Heart right ventricle (tissue), 16 donors: ENCODE results near the gene TMEM18. TPM values are rescaled to one million over a fixed set of nuclear protein-coding genes. Genes with fewer than 3 reads are reported as not detected.
A peak's percentile ranks its signal among the peaks of the same experiment; 100 is the strongest.

Source experiments
- ATAC-seq, 8 donors: fragments of 200-7000 bp; cut with Tn5 transposase; one replicate each; pipeline ENCODE4 v1.9.1; 2020; ENCODE audit warnings: mild to moderate bottlenecking in 8 of 8, moderate library complexity in 8 of 8, moderate number of reproducible peaks in 1 of 8
- DNase-seq, 2 donors: peaks; one replicate each; pipeline ENCODE4 v3.0.0-alpha.2; 2020
- H3K27ac ChIP-seq, 10 donors: fragments of 200-600 bp; sonication (generic) in 2 of 10; one replicate each; pipeline versions ENCODE4 v1.5.0 to v1.8.0; 2020 to 2022; ENCODE audit warnings: mild to moderate bottlenecking in 3 of 10
- H3K27me3 ChIP-seq, 7 donors: fragments of 200-600 bp; one replicate each; pipeline ENCODE4 v1.8.0; 2021 to 2022; ENCODE audit warnings: mild to moderate bottlenecking in 2 of 7
- H3K36me3 ChIP-seq, 9 donors: fragments of 200-600 bp; sonication (generic) in 1 of 9; one replicate each; pipeline versions ENCODE4 v1.5.0 to v1.8.0; 2020 to 2022; ENCODE audit warnings: mild to moderate bottlenecking in 2 of 9
- H3K4me1 ChIP-seq, 9 donors: fragments of 200-600 bp; sonication (generic) in 1 of 9; one replicate each; pipeline versions ENCODE4 v1.5.0 to v1.8.0; 2020 to 2022; ENCODE audit warnings: mild to moderate bottlenecking in 4 of 9
- H3K4me3 ChIP-seq, 10 donors: fragments of 200-600 bp; sonication (generic) in 2 of 10; one replicate each; pipeline versions ENCODE4 v1.5.0 to v1.8.0; 2020 to 2022; ENCODE audit warnings: mild to moderate bottlenecking in 7 of 10, moderate library complexity in 2 of 10
- H3K9me3 ChIP-seq, 11 donors: fragments of 200-600 bp in 10 of 11; sonication (generic) in 2 of 11; one replicate each; pipeline versions ENCODE4 v1.5.0 to v1.8.0; 2013 to 2022; ENCODE audit warnings: mild to moderate bottlenecking in 2 of 11, control low read depth in 1 of 11, moderate library complexity in 1 of 11
- WGBS, 2 donors: extraction: QIAGEN DNeasy Blood & Tissue Kit; methylation state at CpG; one replicate each; pipeline ENCODE4 v1.1.7; 2013; ENCODE audit warnings: inconsistent platforms in 1 of 2; 5-methylcytosine and 5-hydroxymethylcytosine counted together
- intact Hi-C, 10 donors: fragments of 100-400 bp; cut with DNase I; formaldehyde crosslinking; loops; one replicate each; pipeline versions ENCODE4 v1.11.1 to v1.14.2; 2022
- polyA plus RNA-seq, 2 donors: library from polyadenylated mRNA; stranded (reverse); fragments of 200-250 nt; gene quantifications; one replicate each; pipeline ENCODE4 v1.2.3, GENCODE V29; 2013
- total RNA-seq, 10 donors: library from RNA; stranded (reverse); fragmentation: NEBNext Ultra II Directional in 3 of 10; extraction: Animal tissue kit (Norgen Biotek cat#: 25700) in 3 of 10; gene quantifications; one replicate each; pipeline versions ENCODE4 v1.2.1 to v1.2.4, GENCODE V29; 2021 to 2023
- TF ChIP-seq, protein P1 (sequence below), 9 donors: fragments of 200-600 bp; sonication (generic) in 2 of 9; IDR thresholded peaks; one replicate each; pipeline versions ENCODE4 v1.5.0 to v1.8.0; 2021 to 2022; ENCODE audit warnings: antibody characterized with exemption in 9 of 9, mild to moderate bottlenecking in 5 of 9, moderate library complexity in 1 of 9
- donor health status: Arrhythmogenic right ventricular cardiomyopathy.
- donor health status: ischemic (EF 13 %, LVEDD 7.1; RV severe dilation, severe dysfunction).
- donor health status: healthy with polysubstance abuse.
- donor health status: DM: no; HTN: yes; CAD: no.
- donor health status: DM: no; HTN: no; CAD: no.
- donor health status: ischemic (EF 25% LVEDD 6.9; RV normal size, moderate dysfunction).
- donor health status: ischemic (EF 25% LVEDD 5.7; RV mildly dilated, moderate dysfunction).
- donor health status: healthy.
- donor health status: DM: yes; HTN: yes; CAD: no.
- donor health status: Ischemic cardiomyopathy.
- donor health status: ischemic (EF 35%, LVEDD 5.7; RV mildly dilated, moderate dysfunction).
- donor health status: nonischemic (EF 11% LVEDD 7.7; RV severe dilation, severe dysfunction).
- donor health status: DM: yes; HTN: yes; CAD: no.
- donor health status: PGD.
- donor health status: ischemic (EF 29% LVEDD 5.4; RV normal size, mild dysfunction).
- donor health status: nonischemic (EF 23%, LVEDD 6.1; RV moderate dilation, normal function).

TMEM18 gene
- total and polyA plus RNA-seq, 12 donors, result 10.1 to 21.9 (median 12.2) TPM

DNA sequence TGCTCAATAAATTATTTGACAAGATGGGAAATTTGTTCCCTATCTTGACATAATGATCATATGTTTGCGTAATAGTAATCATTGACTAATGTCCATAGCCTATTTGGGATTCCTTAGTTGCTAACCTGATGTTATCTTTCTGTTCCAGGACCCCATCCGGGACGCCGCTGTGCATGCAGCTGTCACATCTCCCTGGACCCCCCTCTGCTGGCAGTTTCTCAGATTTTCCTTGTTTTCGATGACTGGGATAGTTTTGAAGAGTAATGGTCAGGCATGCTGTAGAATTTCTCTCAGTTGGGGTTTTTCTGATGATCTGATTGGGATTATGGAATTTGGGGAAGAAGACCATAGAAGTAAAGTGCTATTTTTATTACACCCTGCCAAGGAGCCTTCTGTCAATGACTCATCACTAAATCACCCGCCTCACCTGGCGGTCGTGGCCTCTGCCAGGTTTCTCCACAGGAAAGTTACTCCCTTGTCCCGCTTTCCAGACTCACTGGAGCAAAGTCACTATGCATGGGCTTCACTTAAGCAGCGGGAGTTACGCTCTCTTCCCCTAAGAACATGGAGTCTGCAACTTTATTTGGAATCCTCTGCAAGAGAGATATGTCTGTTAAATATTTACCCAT, 19.9 kb upstream of the TMEM18 start:
- TF ChIP-seq, protein P1, sequence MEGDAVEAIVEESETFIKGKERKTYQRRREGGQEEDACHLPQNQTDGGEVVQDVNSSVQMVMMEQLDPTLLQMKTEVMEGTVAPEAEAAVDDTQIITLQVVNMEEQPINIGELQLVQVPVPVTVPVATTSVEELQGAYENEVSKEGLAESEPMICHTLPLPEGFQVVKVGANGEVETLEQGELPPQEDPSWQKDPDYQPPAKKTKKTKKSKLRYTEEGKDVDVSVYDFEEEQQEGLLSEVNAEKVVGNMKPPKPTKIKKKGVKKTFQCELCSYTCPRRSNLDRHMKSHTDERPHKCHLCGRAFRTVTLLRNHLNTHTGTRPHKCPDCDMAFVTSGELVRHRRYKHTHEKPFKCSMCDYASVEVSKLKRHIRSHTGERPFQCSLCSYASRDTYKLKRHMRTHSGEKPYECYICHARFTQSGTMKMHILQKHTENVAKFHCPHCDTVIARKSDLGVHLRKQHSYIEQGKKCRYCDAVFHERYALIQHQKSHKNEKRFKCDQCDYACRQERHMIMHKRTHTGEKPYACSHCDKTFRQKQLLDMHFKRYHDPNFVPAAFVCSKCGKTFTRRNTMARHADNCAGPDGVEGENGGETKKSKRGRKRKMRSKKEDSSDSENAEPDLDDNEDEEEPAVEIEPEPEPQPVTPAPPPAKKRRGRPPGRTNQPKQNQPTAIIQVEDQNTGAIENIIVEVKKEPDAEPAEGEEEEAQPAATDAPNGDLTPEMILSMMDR (IDR thresholded peaks at IDR 0.05), result no peak
- WGBS, 2 donors, result 78 to 83% methylated on average over 11 of the region's 11 CpGs
- Histone ChIP-seq H3K27ac (no peak overlapping the region), H3K9me3 (peaks cover 0 to 14% (median 0%) of the 10 kb centered on the region in 11 donors), H3K4me3 (no peak overlapping the region), H3K36me3 (no peaks in the 10 kb centered on the region), H3K27me3 (peaks cover 0 to 4% (median 0%) of the 10 kb centered on the region in 7 donors), H3K4me1 (peaks cover 0 to 11% (median 0%) of the 10 kb centered on the region in 9 donors)
- DNase-seq (no peak), ATAC-seq (no peak)
- intact Hi-C loops, result no loop called here

DNA sequence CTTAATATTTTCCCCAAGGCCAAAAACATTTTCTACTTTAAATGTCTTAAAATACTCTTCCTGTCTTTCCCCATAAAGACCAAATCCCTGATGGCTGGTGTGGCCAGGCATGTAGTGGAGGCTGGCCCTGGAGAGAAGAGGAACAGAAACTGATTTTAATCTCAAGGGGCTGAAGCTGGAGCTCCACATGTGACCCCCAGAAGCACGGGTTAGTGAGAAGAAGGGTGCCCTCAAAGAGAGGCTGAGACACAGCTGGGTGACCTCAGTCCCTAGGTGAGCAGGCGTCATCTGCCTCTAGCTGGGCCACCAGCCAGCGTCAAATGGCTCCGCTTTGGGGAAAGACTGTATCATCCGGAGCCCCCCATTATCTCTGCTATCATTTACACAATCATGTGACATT, 19.3 kb upstream of the TMEM18 start:
- Histone ChIP-seq H3K4me3 (no peak overlapping the region), H3K4me1 (peaks cover 0 to 11% (median 0%) of the 10 kb centered on the region in 9 donors), H3K36me3 (no peaks in the 10 kb centered on the region), H3K27me3 (peaks cover 0 to 3% (median 0%) of the 10 kb centered on the region in 7 donors), H3K27ac (no peak overlapping the region), H3K9me3 (peaks cover 0 to 14% (median 0%) of the 10 kb centered on the region in 11 donors)
- 67 to 72% methylated on average over 5 of the region's 5 CpGs for WGBS, 2 donors
- TF ChIP-seq, protein P1 (IDR thresholded peaks at IDR 0.05), result no peak
- DNase-seq, result no peak
- intact Hi-C loops, result no loop called here
- peak in 2 of 8 donors; percentile 33 to 34 for ATAC-seq

DNA sequence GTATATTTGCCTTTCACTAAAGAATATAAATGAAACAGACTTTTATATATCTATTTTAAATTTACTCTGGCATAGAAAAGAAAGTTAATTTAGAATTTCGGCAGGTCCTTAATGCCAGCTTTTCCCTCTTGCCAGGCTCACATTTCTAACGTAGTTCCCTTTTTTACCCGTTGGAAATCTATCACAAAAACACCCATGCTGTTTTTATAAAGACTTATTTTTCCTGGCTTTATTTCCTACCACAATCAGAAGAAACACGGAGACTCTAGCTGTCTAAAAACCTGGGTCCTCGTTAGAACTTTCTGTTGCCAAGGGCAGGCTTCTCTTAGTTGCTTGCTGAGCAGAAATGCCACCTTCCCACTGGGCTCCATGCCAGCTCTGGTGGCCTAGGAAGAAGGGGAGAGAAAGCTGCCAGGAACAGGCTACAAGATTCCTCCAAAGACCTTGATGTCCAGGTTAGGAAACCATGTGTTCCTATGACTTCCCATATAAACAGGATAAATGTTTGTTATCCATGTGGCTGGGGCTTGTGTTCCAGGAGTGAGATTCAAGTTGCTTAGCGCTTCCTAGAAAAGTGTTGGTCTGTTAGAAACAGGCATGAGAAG, 17.8 kb upstream of the TMEM18 start:
- no peaks in the 10 kb centered on the region for H3K36me3 ChIP-seq
- 45 to 60% methylated on average over 6 of the region's 6 CpGs for WGBS, 2 donors
- H3K4me1 ChIP-seq, result peaks cover 0 to 11% (median 0%) of the 10 kb centered on the region in 9 donors
- H3K27ac ChIP-seq, result no peak overlapping the region
- TF ChIP-seq, protein P1 (IDR thresholded peaks at IDR 0.05), result no peak
- H3K27me3 ChIP-seq, result peaks cover 0 to 3% (median under 1%) of the 10 kb centered on the region in 7 donors
- ATAC-seq, result no peak
- no peak overlapping the region for H3K4me3 ChIP-seq
- intact Hi-C loops, result no loop called here
- H3K9me3 ChIP-seq, result peaks cover 0 to 12% (median 0%) of the 10 kb centered on the region in 11 donors
- DNase-seq, result no peak

DNA sequence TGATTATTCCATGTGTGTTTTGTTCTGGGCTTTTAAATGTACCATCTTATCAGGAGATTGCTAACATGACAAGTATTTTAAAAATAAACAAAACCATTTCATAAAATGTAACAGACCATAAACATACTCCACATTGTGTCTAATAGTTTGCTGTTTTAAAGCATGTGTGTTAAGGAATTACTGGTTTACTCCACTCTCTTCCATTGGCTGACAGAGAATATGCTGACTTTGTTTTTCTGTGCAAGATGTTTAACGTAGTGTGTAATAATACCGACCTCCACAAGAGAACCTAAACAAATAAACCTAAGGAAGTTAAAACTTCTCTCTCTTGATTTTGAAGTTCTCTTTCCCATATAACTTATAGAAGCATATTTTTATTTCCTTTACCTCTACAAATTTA, 17.0 kb upstream of the TMEM18 start:
- Histone ChIP-seq H3K9me3 (peaks cover 0 to 3% (median 0%) of the 10 kb centered on the region in 11 donors), H3K27ac (no peak overlapping the region), H3K27me3 (peaks cover 0 to 5% (median 0%) of the 10 kb centered on the region in 7 donors), H3K4me1 (peaks cover 0 to 14% (median 0%) of the 10 kb centered on the region in 9 donors), H3K36me3 (no peaks in the 10 kb centered on the region), H3K4me3 (no peak overlapping the region)
- ATAC-seq (no peak), DNase-seq (no peak)
- 45 to 56% methylated on average over 2 of the region's 2 CpGs for WGBS, 2 donors
- intact Hi-C loops, result no loop called here
- TF ChIP-seq, protein P1 (IDR thresholded peaks at IDR 0.05), result no peak
